H1 (cell line): Measurements from ENCODE around the gene OR52M1. TPM values are rescaled to one million over a fixed set of nuclear protein-coding genes. Genes with fewer than 3 reads are reported as not detected.

Experiments used
- CTBP2 ChIP-seq: IDR thresholded peaks from 2 replicates; pipeline ENCODE4 v1.7.0; 2011; ENCODE audit warnings: borderline replicate concordance, mild to moderate bottlenecking, moderate library complexity, mixed read lengths, low read length; ENCODE audit not compliant: insufficient read depth, insufficient read length
- HDAC2 ChIP-seq, 2 experiments: fragments of 300-600 bp in 1 of 2; sonication (generic) in 1 of 2; IDR thresholded peaks; 2 replicates each; pipeline ENCODE4 v1.6.1; 2011 to 2012; ENCODE audit warnings: low read depth in 2 of 2, low read length in 2 of 2, mild to moderate bottlenecking in 2 of 2, moderate library complexity in 2 of 2, borderline replicate concordance in 1 of 2, inconsistent platforms in 1 of 2
- MAFK ChIP-seq: IDR thresholded peaks from 2 replicates; pipeline ENCODE4 v1.6.1; 2012; ENCODE audit warnings: low read depth, mild to moderate bottlenecking, improper control_type of control experiment, low read length
- PHF8 ChIP-seq: fragments of 200-600 bp; sonication (generic); conservative IDR thresholded peaks from 2 replicates; pipeline ENCODE4 v1.7.1; 2012; ENCODE audit warnings: low read depth, mild to moderate bottlenecking, inconsistent platforms, low read length, moderate library complexity
- RAD21 ChIP-seq, 2 experiments: IDR thresholded peaks in 1 of 2; conservative IDR thresholded peaks in 1 of 2; 2 replicates each; pipeline ENCODE4 v1.6.1; 2011; ENCODE audit warnings: low read depth in 2 of 2, low read length in 2 of 2, improper control_type of control experiment in 1 of 2, inconsistent platforms in 1 of 2, mild to moderate bottlenecking in 1 of 2, moderate library complexity in 1 of 2
- RNF2 ChIP-seq: fragments of 200-900, 300-1000 bp; sonication (generic); IDR thresholded peaks from 2 replicates; pipeline ENCODE4 v1.7.1; 2016; ENCODE audit warnings: borderline replicate concordance, low read depth, mild to moderate bottlenecking, antibody characterized with exemption, low read length; ENCODE audit not compliant: poor library complexity, severe bottlenecking; ENCODE audit errors: missing control alignments
- SUZ12 ChIP-seq: fragments of 200-600 bp; sonication (generic); IDR thresholded peaks from 2 replicates; pipeline ENCODE4 v1.6.1; 2012; ENCODE audit warnings: mild to moderate bottlenecking, inconsistent platforms, low read length, moderate library complexity, mixed read lengths
- polyA plus RNA-seq, 7 experiments: library from polyadenylated mRNA; depleted of rRNA in 3 of 7; stranded (reverse) in 5 of 7; unstranded in 2 of 7; fragments of >200 nt in 5 of 7; fragments of 200-250 nt in 2 of 7; gene quantifications; 1 replicate in 5 of 7; 2 replicates in 1 of 7; 4 replicates in 1 of 7; pipeline versions ENCODE4 v1.2.1 to v1.2.3, GENCODE V29; 2011 to 2013; ENCODE audit warnings: missing spikeins in 2 of 7, mixed read lengths in 2 of 7
- total RNA-seq: library from RNA; stranded (reverse); fragmentation: NEBNext Ultra II Directional; extraction: Animal tissue kit (Norgen Biotek cat#: 25700); gene quantifications from 2 replicates; pipeline ENCODE4 v1.2.1, GENCODE V29; 2021

Gene OR52M1
- total and polyA plus RNA-seq, 2 of the 8 experiments (the other 6 are each of a cell fraction or from before 2014, with no cell fraction given) = not detected

DNA sequence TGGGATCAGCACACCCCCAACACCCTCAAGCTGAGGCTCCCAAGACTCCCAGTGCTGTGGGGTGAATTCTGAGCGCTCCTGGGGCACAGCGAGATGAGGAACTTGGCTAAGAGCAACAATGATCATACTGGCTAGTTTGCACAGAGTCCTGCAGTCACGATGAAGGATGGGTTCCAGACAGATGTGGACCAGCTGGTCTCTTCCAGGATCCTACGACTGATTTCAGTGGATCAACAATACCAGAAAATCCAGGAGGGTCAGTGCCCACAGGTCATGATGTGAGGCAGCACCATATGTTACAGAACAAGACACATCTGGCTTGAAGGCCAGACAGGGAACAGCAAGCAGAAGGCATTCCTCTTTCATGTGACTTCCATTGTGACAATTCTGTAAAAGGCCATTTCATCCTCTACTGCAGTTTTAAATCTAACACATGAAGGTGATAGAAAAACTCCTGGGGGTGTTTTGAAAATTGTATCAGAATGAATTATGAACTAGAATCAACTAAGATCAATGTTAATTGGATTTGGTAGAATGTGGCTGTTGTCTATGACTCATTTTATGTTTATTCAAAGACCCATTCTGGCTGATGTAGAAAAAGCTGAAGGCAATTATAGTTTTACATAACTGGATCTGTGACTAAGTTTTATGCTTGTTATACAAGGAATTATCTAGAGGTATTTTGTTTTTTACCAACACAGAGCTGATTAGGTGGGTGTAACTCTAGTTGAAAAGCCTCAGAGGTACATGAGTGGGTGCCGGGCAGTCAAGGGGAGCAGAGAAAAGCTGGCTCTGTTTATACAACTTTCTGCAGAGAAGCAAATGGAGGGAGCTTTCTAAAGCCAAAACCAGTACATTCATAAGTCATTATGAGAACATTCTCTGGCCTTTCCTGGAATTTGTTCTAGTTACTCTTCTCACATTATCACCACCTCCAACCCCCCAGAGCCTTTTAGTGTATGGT, 33.4 kb upstream of the OR52M1 start (continued):
- TF ChIP-seq HDAC2 (IDR thresholded peaks at IDR 0.05; ENCODE audit: borderline replicate concordance in 1 of 2, low read depth in 2 of 2, low read length in 2 of 2) (no peak), RAD21 (IDR thresholded peaks at IDR 0.05 in 1 of 2, conservative IDR thresholded peaks at IDR 0.05 in 1 of 2; ENCODE audit: low read depth in 2 of 2, low read length in 2 of 2) (no peak), MAFK (no peak), RNF2 (no peak), CTBP2 (no peak), SUZ12 (no peak), PHF8 (no peak)
- TF ChIP-seq, all 59 proteins: peak for 0
